ENCODE measurements around the gene TRIM54. TPM values are rescaled to one million over a fixed set of nuclear protein-coding genes. Genes with fewer than 3 reads are reported as not detected.

Gene TRIM54
- total RNA-seq (2022) (0.99 and 2.3 TPM in 2 replicates), Bru-seq, nascent RNA (percentile 9 among the genes with signal in this experiment), BruChase-seq, experiment 1, labeled RNA remaining after a 6-hour chase (percentile 13 among the genes with signal in this experiment), BruChase-seq, experiment 2, labeled RNA remaining after a 2-hour chase (percentile 8 among the genes with signal in this experiment)
- long read RNA-seq, partial matches to known transcripts, result 17 of 24 reads
- long read RNA-seq, other reads (novel, unspliced or antisense), result 7 of 24 reads

- CTCF ChIA-PET, result interaction anchor here (1.0 to 5.6 kb wide), 3 partner anchors 11 to 21 kb away, joined by 3 to 29 read pairs (median 4); no protein-coding TSS in a partner anchor
These were observed at the start of gene TRIM54 for GRCh38 chr2:27281855-27282559. TSS of gene TRIM54 (plus strand) at chr2:27282429. CDS start at chr2:27282732, 303 bp downstream.

GRCh38 chr2:27233341-27233740 is 48.9 kb upstream of the TRIM54 start:
- BruUV-seq (replicated peaks), result no TSS peak
- Mint-ChIP-seq H3K4me1 (ENCODE audit: low read depth, unreplicated experiment) (no peaks in the 10 kb centered on the region), H3K27ac (ENCODE audit: unreplicated experiment) (no peak overlapping the region), H3K36me3 (ENCODE audit: insufficient read depth, unreplicated experiment) (peaks cover 62% of the 10 kb centered on the region), H3K9me3 (ENCODE audit: low read depth, unreplicated experiment) (no peaks in the 10 kb centered on the region), H3K4me3 (ENCODE audit: low read depth, unreplicated experiment) (no peak overlapping the region), H3K27me3 (ENCODE audit: unreplicated experiment) (no peaks in the 10 kb centered on the region)
- CTCF ChIA-PET, result interaction anchor here (0.6 kb wide), 1 partner anchor 126 kb away, joined by 7 read pairs; no protein-coding TSS in a partner anchor
- intact Hi-C loops (cut with micrococcal nuclease; ENCODE audit: unreplicated experiment), result no loop called here
- no peak for TF ChIP-seq CTCF (IDR thresholded peaks at IDR 0.05; ENCODE audit: unreplicated experiment)
- no peak for DNase-seq

More at GRCh38 chr2:27281855-27282559, at the start of gene TRIM54:
- intact Hi-C loops (cut with micrococcal nuclease; ENCODE audit: unreplicated experiment), result no loop called here
- H3K27me3 Mint-ChIP-seq (ENCODE audit: unreplicated experiment), result peaks cover 82% of the 10 kb centered on the region
- BruUV-seq (replicated peaks), result no TSS peak
- DNase-seq, result no peak
- peaks cover 27% of the 10 kb centered on the region for H3K4me1 Mint-ChIP-seq (ENCODE audit: low read depth, unreplicated experiment)
- no peak within 1 kb of the TSS for H3K27ac Mint-ChIP-seq (ENCODE audit: unreplicated experiment)
- no peaks in the 10 kb centered on the region for H3K36me3 Mint-ChIP-seq (ENCODE audit: insufficient read depth, unreplicated experiment)
- no peak for TF ChIP-seq CTCF (IDR thresholded peaks at IDR 0.05; ENCODE audit: unreplicated experiment)
- no peaks in the 10 kb centered on the region for H3K9me3 Mint-ChIP-seq (ENCODE audit: low read depth, unreplicated experiment)
- no peak within 1 kb of the TSS for H3K4me3 Mint-ChIP-seq (ENCODE audit: low read depth, unreplicated experiment)

- CTCF ChIA-PET, result interaction anchor here (0.8 to 1.4 kb wide), 2 partner anchors 10 to 67 kb away, joined by 3 read pairs; no protein-coding TSS in a partner anchor
- intact Hi-C loops (cut with micrococcal nuclease; ENCODE audit: unreplicated experiment), result no loop called here
- no peak for DNase-seq
- peaks cover 54% of the 10 kb centered on the region for H3K36me3 Mint-ChIP-seq (ENCODE audit: insufficient read depth, unreplicated experiment)
- TF ChIP-seq CTCF (IDR thresholded peaks at IDR 0.05; ENCODE audit: unreplicated experiment), result no peak
- H3K27me3 Mint-ChIP-seq (ENCODE audit: unreplicated experiment), result no peaks in the 10 kb centered on the region
- no peak overlapping the region for H3K4me3 Mint-ChIP-seq (ENCODE audit: low read depth, unreplicated experiment)
- no peak overlapping the region for H3K27ac Mint-ChIP-seq (ENCODE audit: unreplicated experiment)
- H3K9me3 Mint-ChIP-seq (ENCODE audit: low read depth, unreplicated experiment), result no peaks in the 10 kb centered on the region
- BruUV-seq (replicated peaks), result no TSS peak
- H3K4me1 Mint-ChIP-seq (ENCODE audit: low read depth, unreplicated experiment), result no peaks in the 10 kb centered on the region
These were observed 46.1 kb upstream of the TRIM54 start for GRCh38 chr2:27236136-27236535.

GRCh38 chr2:27236626-27237025 is 45.6 kb upstream of the TRIM54 start:
- CTCF ChIA-PET, result no interaction called here
- H3K36me3 Mint-ChIP-seq (ENCODE audit: insufficient read depth, unreplicated experiment), result peaks cover 52% of the 10 kb centered on the region
- H3K4me3 Mint-ChIP-seq (ENCODE audit: low read depth, unreplicated experiment), result no peak overlapping the region
- H3K9me3 Mint-ChIP-seq (ENCODE audit: low read depth, unreplicated experiment), result no peaks in the 10 kb centered on the region
- no peaks in the 10 kb centered on the region for H3K27me3 Mint-ChIP-seq (ENCODE audit: unreplicated experiment)
- BruUV-seq (replicated peaks), result no TSS peak
- no peak overlapping the region for H3K27ac Mint-ChIP-seq (ENCODE audit: unreplicated experiment)
- H3K4me1 Mint-ChIP-seq (ENCODE audit: low read depth, unreplicated experiment), result no peaks in the 10 kb centered on the region
- DNase-seq, result no peak
- intact Hi-C loops (cut with micrococcal nuclease; ENCODE audit: unreplicated experiment), result no loop called here
- no peak for TF ChIP-seq CTCF (IDR thresholded peaks at IDR 0.05; ENCODE audit: unreplicated experiment)

Data from Calu3 (cell line).